HG03159 (cell line): ENCODE data around the gene SERINC3.

Source experiments
- ATAC-seq: cut with Tn5 transposase; IDR thresholded peaks from one replicate; pipeline ENCODE4 v1.9.1; 2021; ENCODE audit warnings: mild to moderate bottlenecking, moderate library complexity; ENCODE audit not compliant: unreplicated experiment

Gene SERINC3

DNA sequence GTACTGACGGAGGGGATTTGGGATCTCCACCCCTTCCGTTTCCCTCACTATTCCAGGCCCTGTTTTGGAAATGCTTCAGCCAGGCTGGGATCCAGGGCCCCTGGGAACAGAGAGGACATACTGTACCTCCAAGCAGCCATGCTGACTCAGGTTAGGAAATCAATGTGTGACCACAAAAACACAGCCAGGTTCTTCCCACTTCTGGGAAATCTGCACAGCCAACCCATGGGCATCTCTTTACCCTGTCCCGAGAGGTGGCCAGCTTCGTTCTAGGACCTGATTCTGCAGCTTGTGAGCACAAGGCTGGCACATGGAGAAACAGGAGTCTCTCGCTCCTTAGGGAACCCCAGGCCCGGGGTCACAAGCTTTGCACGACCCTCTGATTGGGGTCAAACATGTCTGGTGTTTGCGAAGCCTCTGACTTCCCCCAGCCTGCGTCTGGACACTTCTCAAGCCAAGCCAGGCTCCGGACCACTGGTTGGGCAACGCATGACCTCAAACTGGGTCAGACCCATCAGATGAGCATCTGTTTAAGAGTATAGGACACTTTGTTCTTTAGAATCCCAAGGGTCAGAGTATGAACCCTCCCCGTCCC lies 54.5 kb downstream of the SERINC3 start:
- no peak for ATAC-seq

DNA sequence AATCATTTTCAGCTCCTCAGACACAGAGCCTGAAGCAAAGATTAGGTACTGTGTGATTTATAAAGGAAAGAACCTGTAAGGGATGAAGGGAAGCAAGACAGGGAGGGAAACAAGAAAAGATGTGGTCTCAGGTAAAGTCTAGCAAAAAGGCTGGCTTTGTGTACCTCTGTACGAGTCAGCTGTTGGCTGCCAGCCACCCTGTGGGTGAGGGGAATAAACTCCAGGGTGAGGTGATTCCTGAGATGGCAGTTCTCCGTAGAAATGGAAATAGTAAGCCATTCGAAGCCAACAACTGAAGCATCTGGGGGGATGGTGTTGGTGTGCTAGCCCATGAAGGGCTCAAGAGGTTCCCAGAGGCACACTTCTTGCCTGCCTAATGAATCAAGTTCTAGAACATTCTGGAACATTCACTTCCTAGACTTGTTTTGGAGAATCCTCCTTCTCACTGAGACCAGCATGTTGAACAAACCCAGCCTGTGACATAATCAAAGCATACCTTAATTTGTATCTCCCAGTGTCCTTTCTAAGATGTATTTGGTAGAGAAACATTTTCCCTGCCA lies 56.8 kb downstream of the SERINC3 start:
- ATAC-seq, result no peak

DNA sequence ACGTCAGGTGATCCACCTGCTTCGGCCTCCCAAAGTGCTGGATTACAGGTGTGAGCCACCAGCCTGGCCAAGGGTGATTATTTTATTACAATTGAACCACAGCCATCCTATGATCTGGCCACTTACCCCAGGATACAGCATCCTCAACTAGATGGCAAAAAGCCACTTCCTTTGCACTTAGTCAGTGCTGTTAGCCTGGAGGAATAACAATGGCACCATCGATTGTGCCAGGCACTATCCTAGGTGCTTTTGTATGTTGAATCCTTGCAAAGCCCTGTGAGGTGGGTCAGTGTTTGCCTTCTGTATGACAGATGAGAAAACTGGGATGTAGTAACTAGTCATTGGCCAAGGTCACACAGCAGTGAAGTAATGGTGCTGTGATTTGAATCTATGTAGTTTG lies 57.4 kb downstream of the SERINC3 start:
- no peak for ATAC-seq

DNA sequence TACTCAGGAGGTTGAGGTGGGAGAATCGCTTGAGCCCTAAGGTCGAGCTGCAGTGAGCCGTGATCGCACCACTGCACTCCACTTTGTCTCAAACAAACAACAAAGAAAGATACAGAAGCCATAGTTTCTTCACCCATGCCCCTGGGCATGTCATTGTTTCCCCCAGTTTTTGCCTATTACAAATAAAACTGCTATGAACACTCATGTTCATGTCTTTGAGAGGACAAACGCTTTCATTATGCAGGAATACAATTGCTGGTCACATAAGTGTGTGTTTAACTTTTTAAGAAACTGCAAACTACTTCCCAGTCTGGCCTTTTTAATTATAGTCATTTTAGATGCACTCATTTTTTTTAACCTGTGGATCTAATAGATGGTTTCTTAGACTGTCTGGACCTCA lies 58.4 kb downstream of the SERINC3 start:
- no peak for ATAC-seq

DNA sequence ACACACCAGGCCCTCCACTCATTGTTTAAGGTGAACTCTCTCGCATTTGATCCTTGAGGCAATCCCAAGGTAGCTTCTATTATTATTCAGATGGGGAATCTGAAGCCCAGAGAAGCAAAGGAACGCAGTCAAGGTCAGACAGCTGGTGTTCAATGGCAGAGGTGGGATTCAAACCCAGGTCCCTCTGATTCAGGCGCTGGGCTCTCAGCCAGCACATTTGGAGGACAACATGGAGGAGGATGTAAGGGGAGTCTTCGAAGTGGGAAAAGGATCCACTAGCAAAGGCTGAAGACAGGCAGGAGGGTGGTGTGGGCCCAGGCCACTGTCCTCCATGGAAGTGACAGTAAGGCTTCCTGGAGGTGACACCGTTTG lies 60.1 kb downstream of the SERINC3 start:
- no peak for ATAC-seq

DNA sequence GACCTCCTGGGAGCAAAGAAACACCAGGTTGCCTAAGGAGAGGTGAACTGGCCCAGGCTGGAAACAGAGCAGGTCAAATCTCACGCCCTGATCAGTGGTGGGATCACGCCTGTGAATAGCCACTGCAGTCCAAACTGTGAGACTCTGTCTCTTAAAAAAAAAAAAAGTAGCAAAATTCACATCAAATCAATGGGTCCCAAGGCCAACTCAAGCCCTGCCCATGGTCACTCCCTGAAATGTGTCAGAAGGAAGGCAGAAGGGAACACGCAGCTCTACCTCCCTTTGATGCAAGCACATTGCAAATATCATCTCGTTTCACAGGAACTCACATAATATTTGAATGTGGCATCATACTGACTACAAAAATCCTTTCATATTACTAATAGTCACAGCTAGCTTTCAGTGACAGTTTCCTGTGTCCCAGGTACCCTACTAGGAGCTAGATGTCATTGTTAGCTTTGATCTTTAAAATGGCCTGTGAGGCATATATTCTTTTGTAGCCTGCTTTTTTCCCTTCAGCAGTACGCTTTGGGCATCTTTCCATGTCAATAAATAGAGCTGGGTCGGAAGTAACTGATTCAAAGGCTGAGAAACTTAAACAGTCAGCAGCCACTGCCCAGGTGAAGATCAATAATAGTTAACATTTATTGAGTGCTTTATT lies 60.6 kb downstream of the SERINC3 start:
- no peak for ATAC-seq

DNA sequence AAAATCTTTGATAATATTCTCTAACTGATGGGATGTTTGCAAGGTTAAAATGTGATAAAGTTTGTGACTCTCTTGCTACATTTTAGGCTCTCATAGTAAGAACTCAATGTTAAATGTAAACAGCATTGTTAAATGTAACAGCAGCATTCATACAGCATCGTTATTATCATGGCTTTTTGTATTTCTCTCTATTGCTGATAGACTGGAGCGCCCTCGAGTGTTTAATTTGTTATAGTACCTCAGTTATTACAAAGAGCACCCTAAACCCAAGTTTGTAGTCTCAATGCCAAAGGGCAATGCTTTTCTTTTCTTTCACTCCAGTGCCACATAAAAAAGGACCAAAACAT lies 61.1 kb downstream of the SERINC3 start:
- no peak for ATAC-seq

DNA sequence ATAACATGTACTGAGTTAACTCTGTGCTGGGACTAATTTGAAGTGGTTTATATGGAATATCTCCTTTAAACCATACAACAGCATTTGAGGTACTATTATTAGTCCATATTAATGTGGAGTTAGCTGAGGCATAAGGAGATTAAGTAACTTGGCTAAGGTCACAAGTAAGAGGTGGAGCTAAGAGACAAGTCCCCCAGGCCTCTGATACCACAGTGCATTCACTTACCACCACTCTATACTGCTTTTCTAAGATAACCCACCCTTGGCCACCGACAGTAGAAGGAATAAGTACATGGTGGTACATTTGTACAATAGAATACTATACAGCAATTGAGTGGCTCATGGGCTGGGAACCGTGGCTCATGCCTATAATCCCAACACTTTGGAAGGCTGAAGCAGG lies 62.6 kb downstream of the SERINC3 start:
- ATAC-seq, result no peak

DNA sequence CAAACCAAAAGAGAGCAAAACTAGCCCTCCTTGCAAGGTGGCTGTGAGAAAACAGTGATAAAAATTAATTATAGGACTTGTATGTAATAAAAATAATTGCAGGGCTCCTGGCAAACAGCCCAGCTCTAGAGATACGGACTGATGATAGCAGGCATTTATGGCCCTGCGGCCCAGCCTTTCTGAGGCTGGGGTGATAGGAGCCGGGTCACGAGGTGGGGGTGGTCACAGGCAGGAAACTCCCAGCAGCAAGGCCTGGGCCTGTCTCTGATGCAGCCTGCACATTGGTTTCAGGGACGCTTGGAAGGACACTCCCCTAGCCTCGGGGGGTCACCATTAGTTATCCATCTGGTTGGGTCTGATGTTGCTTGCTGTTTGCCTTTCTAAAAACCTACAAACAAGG lies 64.9 kb downstream of the SERINC3 start:
- ATAC-seq, result no peak

DNA sequence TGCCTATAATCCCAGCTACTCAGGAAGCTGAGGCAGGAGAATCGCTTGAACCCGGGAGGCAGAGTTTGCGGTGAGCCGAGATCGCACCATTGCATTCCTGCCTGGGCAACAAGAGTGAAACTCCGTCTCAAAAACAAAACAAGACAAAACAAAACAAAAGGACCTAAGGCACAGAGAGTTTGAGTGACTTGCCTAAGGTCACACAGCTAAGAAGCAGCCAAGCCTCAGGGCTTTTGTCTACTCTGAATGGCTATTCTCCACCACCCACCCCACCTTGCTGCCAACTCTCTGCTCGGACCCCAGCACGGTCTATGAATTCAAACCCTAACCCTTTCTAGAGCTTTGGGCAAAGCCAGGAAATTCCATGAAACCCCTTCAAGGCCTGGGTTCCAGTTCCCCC lies 65.3 kb downstream of the SERINC3 start:
- no peak for ATAC-seq

DNA sequence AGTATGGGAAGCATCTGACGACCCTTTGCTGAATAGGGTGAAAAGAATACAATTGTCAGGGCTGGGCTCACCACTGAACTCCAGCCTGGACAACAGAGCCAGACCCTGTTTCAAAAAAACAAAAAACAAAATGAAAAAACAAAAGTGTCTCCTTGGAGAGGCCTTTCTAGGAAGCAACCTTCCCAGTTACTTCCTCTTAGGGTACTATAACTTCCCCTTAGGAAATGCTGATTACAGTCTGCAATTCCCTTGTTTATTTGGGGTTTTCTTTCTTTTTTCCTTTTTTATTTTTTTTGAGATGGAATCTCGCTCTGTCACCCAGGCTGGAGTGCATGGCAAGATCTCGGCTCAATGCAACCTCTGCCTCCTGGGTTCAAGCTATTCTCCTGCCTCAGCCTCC lies 66.7 kb downstream of the SERINC3 start:
- no peak for ATAC-seq

DNA sequence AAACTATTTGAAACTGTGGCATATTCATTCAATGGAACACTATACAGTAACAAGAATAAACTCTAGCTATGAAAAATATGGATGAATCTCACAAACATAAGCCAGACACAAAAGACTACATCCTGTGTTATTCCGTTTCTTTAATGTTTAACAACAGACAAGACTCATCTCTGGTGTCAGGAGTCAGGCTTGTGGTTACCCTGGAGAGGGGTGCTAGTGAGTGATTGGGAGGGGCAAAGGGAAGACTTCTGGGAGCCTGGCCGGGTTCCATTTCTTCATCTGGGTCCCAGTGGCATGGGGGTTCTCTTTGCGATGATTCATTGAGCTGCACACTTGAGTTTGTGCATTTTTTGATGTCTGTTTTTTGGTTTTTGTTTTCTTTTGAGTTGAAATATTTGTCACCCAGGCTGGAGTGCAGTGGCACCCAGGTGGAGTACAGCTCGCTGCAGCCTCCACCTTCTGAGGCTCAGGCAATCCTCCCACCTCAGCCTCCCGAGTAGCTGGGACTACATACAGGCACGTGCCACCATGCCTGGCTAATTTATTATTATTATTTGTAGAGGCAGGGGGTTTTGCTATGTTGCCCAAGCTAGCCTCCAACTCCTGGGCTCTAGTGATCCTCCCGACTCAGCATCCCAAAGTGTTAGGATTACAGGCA lies 67.4 kb downstream of the SERINC3 start:
- ATAC-seq, result no peak

DNA sequence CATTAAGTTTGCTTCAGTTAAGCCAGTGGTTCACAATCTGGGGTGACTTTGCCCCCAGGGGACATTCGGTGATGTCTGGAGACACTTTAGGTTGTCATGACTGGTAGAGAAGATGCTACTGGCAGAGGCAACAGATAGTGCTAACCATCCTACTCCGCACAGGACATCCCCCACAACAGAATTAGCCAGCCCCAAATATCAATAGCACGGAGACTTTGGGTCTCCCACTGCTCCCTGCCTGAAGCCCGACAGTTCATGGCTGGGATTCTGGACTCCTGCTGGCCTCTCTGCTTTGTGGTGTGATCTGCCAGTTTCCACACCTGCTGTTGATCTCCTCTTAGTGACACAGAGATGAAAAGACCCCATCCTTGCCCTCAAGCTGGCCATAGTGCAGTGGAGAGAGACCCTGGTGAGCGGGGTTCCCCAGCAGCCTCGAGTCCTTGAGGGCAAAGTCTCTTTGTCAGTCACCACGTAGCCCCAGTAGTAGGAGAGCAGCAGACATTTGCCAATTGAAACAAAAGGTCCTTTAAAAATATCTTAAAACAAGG lies 70.9 kb downstream of the SERINC3 start:
- no peak for ATAC-seq

DNA sequence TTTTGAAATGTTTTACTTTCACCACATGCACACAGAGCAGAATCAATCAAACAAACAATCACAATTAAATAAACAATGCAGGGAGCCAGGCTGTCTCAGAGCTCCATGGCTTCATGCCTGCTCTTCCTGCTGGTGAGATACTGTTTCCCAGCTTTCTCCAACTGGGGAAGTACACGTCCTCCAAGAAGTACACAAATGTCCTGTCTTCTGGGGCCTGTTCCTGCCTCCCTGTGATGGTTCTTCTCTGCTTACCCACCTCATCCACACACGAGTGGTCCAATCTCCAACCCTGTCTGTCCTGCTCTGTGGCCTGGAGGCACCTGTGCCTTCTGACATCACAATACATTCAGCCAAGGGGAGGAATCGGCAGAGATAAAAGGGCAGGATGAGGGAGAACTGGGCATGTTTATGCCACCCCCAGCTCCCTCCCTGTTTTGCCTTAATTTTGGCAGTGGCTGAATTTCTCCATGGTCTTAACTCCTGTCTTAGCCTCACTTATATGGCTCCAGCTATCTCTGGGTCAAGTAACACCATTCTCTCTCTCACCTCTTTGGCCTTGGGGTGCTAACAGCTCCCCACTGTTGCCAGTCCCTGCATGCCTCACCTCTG lies 71.5 kb downstream of the SERINC3 start:
- ATAC-seq, result no peak

DNA sequence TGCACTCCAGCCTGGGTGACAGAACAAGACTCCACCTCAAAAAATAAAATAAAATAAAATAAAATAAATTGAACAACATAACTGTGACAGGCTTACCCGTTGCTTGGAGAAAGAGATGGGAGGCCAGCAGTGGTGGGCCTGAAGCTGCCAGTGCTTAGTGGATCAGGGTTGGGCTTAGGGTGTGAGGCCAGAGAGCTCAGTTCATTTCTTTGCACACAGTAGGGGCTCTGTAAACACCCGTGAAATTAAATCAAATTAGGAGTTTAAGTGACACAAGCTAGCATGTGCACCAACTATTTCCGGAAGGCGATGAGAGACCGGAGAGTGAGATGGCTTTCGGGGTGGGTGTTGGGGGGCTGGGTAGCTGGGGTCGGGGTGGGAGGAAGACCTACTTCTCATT lies 72.0 kb downstream of the SERINC3 start:
- ATAC-seq, result no peak

DNA sequence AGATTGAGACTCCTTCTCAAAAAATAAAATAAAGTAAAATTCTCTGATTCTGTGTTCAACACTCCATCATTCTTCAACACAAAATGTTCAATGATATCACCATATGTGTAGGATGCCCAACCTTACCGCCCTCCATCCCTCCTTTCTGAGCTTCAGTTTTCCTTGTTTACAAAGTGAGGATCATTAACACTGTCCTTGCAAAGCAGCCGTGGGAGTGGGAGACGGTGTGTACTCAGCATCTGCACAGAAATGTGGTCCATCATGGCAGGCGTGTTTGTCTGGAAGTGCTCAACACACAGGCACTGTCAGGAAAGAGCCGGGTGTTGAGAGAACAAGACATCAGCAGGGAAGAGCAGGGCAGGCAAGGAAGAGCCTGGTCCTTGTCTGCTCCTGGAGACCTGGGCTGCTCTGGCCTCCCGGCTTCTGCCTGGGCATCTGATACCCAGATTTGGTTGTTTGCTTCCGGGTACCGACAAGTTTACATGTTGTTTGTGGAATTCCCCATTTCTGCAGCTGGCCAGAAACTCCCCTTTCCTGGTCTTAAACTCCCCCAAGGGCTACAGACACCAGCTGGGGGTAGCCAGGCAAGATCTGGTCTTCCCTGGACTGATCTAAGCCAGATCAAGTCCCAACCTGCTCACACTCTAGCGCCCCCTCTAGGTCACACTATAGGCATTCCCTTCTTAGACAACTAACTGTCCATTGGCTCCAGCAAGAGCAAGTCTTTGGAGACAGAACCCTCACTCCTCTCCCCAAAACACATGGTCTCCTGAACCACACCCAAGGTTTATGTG lies 72.9 kb downstream of the SERINC3 start:
- ATAC-seq, result no peak

DNA sequence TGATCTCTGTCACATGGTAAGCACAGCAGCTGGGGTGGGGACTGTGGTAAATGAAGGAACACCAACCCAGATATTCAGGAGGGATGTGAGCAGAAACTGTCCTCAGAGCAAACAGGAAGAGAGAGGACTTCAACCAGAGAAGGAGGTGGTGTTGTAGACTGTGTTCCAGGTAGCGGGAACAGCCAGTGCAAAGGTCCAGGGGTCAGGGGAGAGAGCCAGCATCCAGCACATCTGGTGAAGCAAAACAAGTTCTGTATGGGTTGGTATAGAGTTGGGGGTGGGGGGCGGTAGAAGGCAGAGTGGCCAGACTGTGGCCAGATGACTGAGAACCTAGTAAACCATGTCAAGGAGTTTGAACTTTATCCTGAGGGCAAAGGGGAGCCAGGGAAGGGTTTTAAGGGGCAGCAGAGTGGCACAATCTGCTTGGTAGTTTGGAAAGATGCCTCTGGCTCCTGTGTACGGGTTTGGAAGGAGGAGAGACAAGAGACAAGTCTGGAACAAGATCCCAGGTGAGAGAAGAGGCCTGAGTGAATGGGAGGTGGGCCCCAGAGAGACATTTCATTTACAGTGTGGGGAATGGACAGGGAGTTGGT lies 73.9 kb downstream of the SERINC3 start:
- ATAC-seq, result no peak
